NCI-H2196 treated with DMSO at 0.1 percent for 48 hours (cell line): ENCODE measurements around the gene UBTD1.
"Not testable (repeated sequence)": the region's sequence is repeated elsewhere in the genome, so short reads cannot be mapped to it uniquely, and the experiment has no call there.

Experiments
- DNase-seq: peaks from one replicate; lab custom pipeline; 2025; ENCODE audit not compliant: unreplicated experiment; lab: John Stamatoyannopoulos, UW

The UBTD1 gene

GRCh38 chr10:97537186-97537869 is 38.6 kb downstream of the UBTD1 start:
- no peak for DNase-seq

- DNase-seq, result no peak
Observed at GRCh38 chr10:97538411-97538810, 39.7 kb downstream of the UBTD1 start.

DNA sequence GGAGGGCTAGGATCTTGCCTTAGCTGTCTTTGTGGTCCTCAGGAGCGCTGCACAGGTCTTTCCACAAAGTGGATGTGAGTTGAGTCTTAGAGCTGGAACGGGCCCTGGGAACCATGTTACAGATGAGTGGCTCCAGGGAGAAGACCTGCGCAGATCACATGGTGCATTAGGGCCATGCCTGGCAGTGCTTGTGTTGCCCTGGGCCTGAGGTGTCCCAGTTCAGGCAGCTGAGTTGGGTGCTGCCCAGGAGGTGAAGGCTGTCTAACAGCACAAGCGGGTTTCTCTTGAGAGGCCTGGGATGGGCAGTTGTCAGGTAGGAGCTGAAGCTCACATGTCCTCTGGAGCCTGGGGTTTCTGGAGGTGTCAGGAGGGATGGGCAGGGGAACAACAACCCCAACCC is 40.1 kb downstream of the UBTD1 start:
- DNase-seq, result no peak

- no peak for DNase-seq
Observed at GRCh38 chr10:97539523-97540200, 40.9 kb downstream of the UBTD1 start.

GRCh38 chr10:97540669-97541500 is 42.2 kb downstream of the UBTD1 start:
- no peak for DNase-seq

- no peak for DNase-seq
Observed at GRCh38 chr10:97542169-97543024, 43.7 kb downstream of the UBTD1 start.

GRCh38 chr10:97543025-97543546 is 44.4 kb downstream of the UBTD1 start:
- DNase-seq, result no peak

GRCh38 chr10:97546456-97547270 is 47.9 kb downstream of the UBTD1 start:
- no peak for DNase-seq

DNA sequence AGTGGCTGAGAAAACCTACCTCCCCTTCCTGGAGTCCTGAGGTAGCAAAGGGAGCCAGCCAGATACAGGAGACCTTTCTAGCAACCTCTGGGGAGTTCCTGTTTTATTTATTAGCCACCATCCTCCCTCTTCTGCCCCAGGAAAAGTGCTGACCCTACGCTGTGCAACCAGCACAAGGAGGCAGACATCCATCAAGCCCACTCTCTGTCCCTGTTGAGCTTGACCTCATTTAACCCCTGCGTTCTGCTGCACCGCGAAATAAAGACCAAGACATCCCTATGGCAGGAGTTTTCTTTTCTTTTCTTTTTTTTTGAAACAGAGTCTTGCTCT is 48.5 kb downstream of the UBTD1 start:
- no peak for DNase-seq

GRCh38 chr10:97547962-97548361 is 49.2 kb downstream of the UBTD1 start:
- no peak for DNase-seq

DNA sequence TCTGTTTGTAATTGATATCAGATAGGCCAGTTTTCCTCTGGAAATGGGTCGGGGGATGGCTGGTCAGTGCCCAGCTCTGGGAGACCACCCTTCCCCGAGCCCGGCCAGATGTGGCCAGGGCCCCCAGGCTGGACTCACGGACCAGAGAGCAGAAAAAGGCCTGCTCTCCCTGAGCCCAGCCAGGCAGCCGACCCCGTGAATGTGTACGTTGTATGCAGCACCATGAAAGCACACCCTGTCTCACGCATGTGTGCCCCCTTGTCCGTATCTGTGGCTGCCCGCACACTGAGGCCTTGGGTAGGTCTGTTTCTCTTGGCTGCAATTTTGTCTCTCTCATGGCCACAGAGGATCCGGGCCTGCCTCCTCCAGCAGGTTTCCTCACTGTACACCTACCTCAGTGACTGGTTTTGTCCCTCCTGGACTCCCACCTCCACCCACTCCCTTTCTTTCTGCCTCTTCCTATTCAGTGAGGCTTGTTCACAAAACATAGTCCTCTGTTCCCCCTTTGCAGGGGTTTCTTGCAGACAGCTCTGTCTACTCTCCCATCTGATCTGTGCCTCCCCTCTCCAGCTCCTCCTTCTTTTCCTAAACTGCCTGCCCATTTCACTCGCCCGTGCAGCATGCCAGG is 50.2 kb downstream of the UBTD1 start:
- DNase-seq, result no peak

- DNase-seq, result no peak
Observed at GRCh38 chr10:97549587-97550322, 51.0 kb downstream of the UBTD1 start.

GRCh38 chr10:97550336-97551149 is 51.8 kb downstream of the UBTD1 start:
- DNase-seq, result no peak

- no peak for DNase-seq
Observed at GRCh38 chr10:97551271-97551670, 52.5 kb downstream of the UBTD1 start.

DNA sequence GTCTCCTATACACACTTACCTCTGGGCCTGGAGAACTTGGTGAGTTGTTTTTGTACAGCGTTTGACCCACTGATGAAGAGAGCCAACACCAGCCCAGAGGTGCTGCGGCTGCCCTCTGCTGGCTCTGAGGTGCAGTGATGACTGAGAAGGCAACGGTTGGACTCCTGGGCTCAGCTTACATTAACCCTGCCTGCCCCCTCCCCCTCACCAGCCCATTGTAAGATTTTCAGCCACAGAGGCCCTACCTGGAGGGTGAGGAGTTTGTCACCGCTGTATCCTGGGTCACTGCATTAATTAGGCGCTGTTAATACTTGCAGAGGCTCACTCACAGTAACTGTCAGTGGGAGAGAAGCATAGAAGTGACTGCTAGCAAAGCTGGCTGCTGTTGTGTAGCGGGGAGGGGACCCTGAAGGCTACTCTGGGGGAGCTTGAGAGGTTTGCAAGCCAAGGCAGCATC is 54.9 kb downstream of the UBTD1 start:
- peak; percentile 22 for DNase-seq

GRCh38 chr10:97554336-97554735 is 55.6 kb downstream of the UBTD1 start:
- not testable (repeated sequence) for DNase-seq

DNA sequence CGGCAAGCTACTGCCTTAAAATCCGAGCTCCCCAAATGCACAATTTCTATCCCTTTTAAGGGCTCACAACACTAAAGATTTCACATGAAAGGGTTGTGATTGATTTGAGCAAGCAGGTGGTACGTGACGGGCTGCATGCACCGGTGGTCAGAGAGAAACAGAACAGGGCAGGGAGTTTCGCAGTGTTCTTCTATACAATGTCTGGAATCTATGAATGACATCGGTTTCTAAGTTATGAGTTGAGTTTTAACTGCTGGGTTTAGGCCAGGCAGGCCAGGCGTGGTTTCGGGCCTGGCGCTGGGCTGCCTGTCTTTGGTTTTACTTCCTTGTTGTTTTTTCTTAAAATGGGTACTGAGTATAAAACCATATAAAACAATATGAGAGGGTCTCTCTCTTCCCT is 56.8 kb downstream of the UBTD1 start:
- DNase-seq, result not testable (repeated sequence)
